ENCODE results near the gene KIN. TPM values are rescaled to one million over a fixed set of nuclear protein-coding genes. Genes with fewer than 3 reads are reported as not detected.

The KIN gene
- total and polyA plus RNA-seq, 2 experiments from 2014 or later: 8.5 to 31.7 TPM

- Histone ChIP-seq H3K9me2 (ENCODE audit: insufficient read depth) (no peaks in the 10 kb centered on the region), H3K4me1 (ENCODE audit: insufficient read depth) (no peaks in the 10 kb centered on the region), H3F3A (replicated peaks; ENCODE audit: low read depth) (no peaks in the 10 kb centered on the region), H3K27me3 (ENCODE audit: insufficient read depth) (no peaks in the 10 kb centered on the region), H4K20me1 (replicated peaks; ENCODE audit: insufficient read depth) (no peaks in the 10 kb centered on the region; the same call in none of the 2 replicates), H3K36me3 (ENCODE audit: insufficient read depth) (peaks cover 32% of the 10 kb centered on the region), H3K4me2 (no peak overlapping the region), H3K27ac (ENCODE audit: low read depth) (no peak overlapping the region), H2AFZ (no peak overlapping the region), H3K79me2 (replicated peaks; ENCODE audit: insufficient read depth) (no peaks in the 10 kb centered on the region), H3K4me3 (no peak overlapping the region)
- Mint-ChIP-seq H3K36me3 (ENCODE audit: low read depth) (peaks cover 64% of the 10 kb centered on the region), H3K9me3 (no peaks in the 10 kb centered on the region), H3K27me3 (ENCODE audit: insufficient read depth, low read depth, poor library complexity) (peaks cover 1% of the 10 kb centered on the region), H3K4me1 (no peaks in the 10 kb centered on the region), H3K27ac (no peak overlapping the region), H3K4me3 (no peak overlapping the region)
- DNase-seq (ENCODE audit: low spot score) (no peak), ATAC-seq (no peak)
- TF ChIP-seq NANOG (IDR thresholded peaks at IDR 0.05; ENCODE audit: borderline replicate concordance): no peak
- no peak for TF ChIP-seq STAT1 (IDR thresholded peaks at IDR 0.05; ENCODE audit: unreplicated experiment)
- TF ChIP-seq ETS1 (IDR thresholded peaks at IDR 0.05): no peak
- no peak for TF ChIP-seq REST (IDR thresholded peaks at IDR 0.05; ENCODE audit: unreplicated experiment)
- no peak for TF ChIP-seq CTCF (conservative IDR thresholded peaks at IDR 0.05; ENCODE audit: low read depth in 2 of 2)
- no peak for TF ChIP-seq ZNF114 (CRISPR knock-in tag; IDR thresholded peaks at IDR 0.05)
- no peak for TF ChIP-seq ZNF331 (CRISPR knock-in tag; IDR thresholded peaks at IDR 0.05; ENCODE audit: low read depth)
- TF ChIP-seq POLR2AphosphoS5 (IDR thresholded peaks at IDR 0.05; ENCODE audit: low read depth): no peak
- TF ChIP-seq CREB1 (CRISPR knock-in tag; IDR thresholded peaks at IDR 0.05; ENCODE audit: low read depth): no peak
- no peak for TF ChIP-seq JUNB (IDR thresholded peaks at IDR 0.05; ENCODE audit: unreplicated experiment)
- no peak for TF ChIP-seq EZH2phosphoT487 (IDR thresholded peaks at IDR 0.05; ENCODE audit: unreplicated experiment)
- no peak for TF ChIP-seq EZH2 (IDR thresholded peaks at IDR 0.05; ENCODE audit: low read depth, unreplicated experiment)
- no peak for TF ChIP-seq ZNF462 (CRISPR knock-in tag; IDR thresholded peaks at IDR 0.05)
Observed at GRCh38 chr10:7767209-7767608, 20.6 kb downstream of the KIN start.

All from GM23338 (cell line).